CD4-positive, alpha-beta T cell (primary cell): ENCODE results near the gene ARGLU1. TPM values are rescaled to one million over a fixed set of nuclear protein-coding genes. Genes with fewer than 3 reads are reported as not detected.

Experiments
- ATAC-seq: fragments of 200-7000 bp; cut with Tn5 transposase; one replicate; pipeline ENCODE4 v1.10.0; 2022; ENCODE audit warnings: mild to moderate bottlenecking; ENCODE audit not compliant: poor library complexity
- CTCF ChIA-PET: fragments of 350-600 bp; sonication (Branson Sonifier 250); formaldehyde crosslinking; loops from one replicate; lab custom pipeline; 2021; ENCODE audit warnings: antibody characterized with exemption, inconsistent platforms; lab: Charles Lee
- POLR2A ChIA-PET: fragments of 350-600 bp; sonication (Branson Sonifier 250); formaldehyde crosslinking; loops from one replicate; lab custom pipeline; 2021; ENCODE audit warnings: antibody characterized with exemption, inconsistent platforms; lab: Charles Lee
- DNase-seq, 14 experiments: peaks; one replicate each; pipeline ENCODE4 v3.0.0-alpha.2; 2013 to 2020; ENCODE audit warnings: mixed read lengths in 2 of 14
- H3K27ac ChIP-seq, 2 donors: one replicate each; pipeline versions ENCODE4 v1.5.1 to v1.7.0; 2013; ENCODE audit warnings: low read length in 2 of 2, low read depth in 1 of 2, mild to moderate bottlenecking in 1 of 2
- H3K27me3 ChIP-seq, 2 experiments: 1 replicate in 1 of 2; 2 replicates in 1 of 2; pipeline versions ENCODE4 v1.6.1 to v1.7.0; 2013; ENCODE audit warnings: low read length in 2 of 2, control low read depth in 1 of 2, mild to moderate bottlenecking in 1 of 2, moderate library complexity in 1 of 2; ENCODE audit not compliant: insufficient read depth in 2 of 2, control insufficient read depth in 1 of 2
- H3K36me3 ChIP-seq: one replicate; pipeline ENCODE4 v1.6.1; 2013; ENCODE audit warnings: low read length, control low read depth; ENCODE audit not compliant: insufficient read depth
- H3K4me1 ChIP-seq: one replicate; pipeline ENCODE4 v1.6.1; 2013; ENCODE audit warnings: low read length, control low read depth; ENCODE audit not compliant: insufficient read depth
- H3K4me3 ChIP-seq: one replicate; pipeline ENCODE4 v1.5.1; 2013; ENCODE audit warnings: mild to moderate bottlenecking, low read length, moderate library complexity
- H3K9me3 ChIP-seq, 2 experiments: 1 replicate in 1 of 2; 2 replicates in 1 of 2; pipeline versions ENCODE4 v1.6.1 to v1.7.0; 2013; ENCODE audit warnings: low read length in 2 of 2, mild to moderate bottlenecking in 2 of 2, control low read depth in 1 of 2, moderate library complexity in 1 of 2; ENCODE audit not compliant: control insufficient read depth in 1 of 2, insufficient read depth in 1 of 2
- H3K27ac Mint-ChIP-seq: one replicate; pipeline ENCODE4 v1.8.0; 2020; ENCODE audit warnings: mixed read lengths
- H3K27me3 Mint-ChIP-seq: one replicate; pipeline ENCODE4 v1.8.0; 2021; ENCODE audit warnings: mixed read lengths
- H3K36me3 Mint-ChIP-seq: one replicate; pipeline ENCODE4 v1.8.0; 2021; ENCODE audit warnings: low read depth, mixed read lengths
- H3K4me1 Mint-ChIP-seq: one replicate; pipeline ENCODE4 v1.8.0; 2021; ENCODE audit warnings: low read depth, mixed read lengths
- H3K4me3 Mint-ChIP-seq: one replicate; pipeline ENCODE4 v1.8.0; 2020; ENCODE audit warnings: mild to moderate bottlenecking, mixed read lengths
- H3K9me3 Mint-ChIP-seq: one replicate; pipeline ENCODE4 v1.8.0; 2020; ENCODE audit warnings: mixed read lengths
- intact Hi-C, 2 experiments: fragments of 100-400 bp; cut with DNase I in 1 of 2; cut with micrococcal nuclease in 1 of 2; formaldehyde crosslinking; loops; one replicate each; pipeline versions ENCODE4 v1.15.1 to v1.9.0; 2023 to 2025; cut with DNase I, micrococcal nuclease
- total RNA-seq, 174 experiments: library from RNA in 2 of 174; stranded (reverse) in 2 of 174; gene quantifications; one replicate each; pipeline ENCODE4 v1.2.3 and lab custom pipeline; 2021 to 2026
- TF ChIP-seq, protein P1 (sequence below): fragments of 200-600 bp; IDR thresholded peaks from one replicate; pipeline ENCODE4 v1.8.0; 2022; ENCODE audit warnings: antibody characterized with exemption, mild to moderate bottlenecking

ARGLU1 gene
- total RNA-seq, 2 experiments from 2014 or later, result 146 to 152 TPM

DNA sequence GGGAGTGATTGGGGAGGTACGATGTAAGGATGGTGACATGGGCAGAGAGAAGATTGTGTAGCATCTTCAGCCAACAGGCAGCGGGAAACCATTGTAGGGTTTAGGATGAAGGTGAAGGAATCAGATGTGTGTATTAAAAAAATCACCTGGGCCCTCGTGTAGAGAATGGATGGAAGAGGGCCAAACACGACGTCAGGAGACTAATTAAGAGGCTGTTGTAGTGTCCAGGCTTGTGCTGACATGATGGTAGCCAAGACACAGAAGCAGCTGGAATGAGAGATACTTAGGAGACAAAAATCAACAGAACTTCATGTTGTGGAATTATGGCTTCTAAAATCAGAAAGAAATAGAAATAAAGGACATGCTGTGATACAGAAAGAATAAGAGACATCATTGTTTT, 41.2 kb upstream of the ARGLU1 start:
- ATAC-seq (no peak), DNase-seq (no peak)
- no peaks in the 10 kb centered on the region for H3K36me3 ChIP-seq
- intact Hi-C loops, result no loop called here
- ChIA-PET CTCF (no interaction called here), POLR2A (no interaction called here)
- H3K4me3 ChIP-seq, result no peak overlapping the region
- H3K4me1 ChIP-seq, result no peaks in the 10 kb centered on the region
- TF ChIP-seq, protein P1, sequence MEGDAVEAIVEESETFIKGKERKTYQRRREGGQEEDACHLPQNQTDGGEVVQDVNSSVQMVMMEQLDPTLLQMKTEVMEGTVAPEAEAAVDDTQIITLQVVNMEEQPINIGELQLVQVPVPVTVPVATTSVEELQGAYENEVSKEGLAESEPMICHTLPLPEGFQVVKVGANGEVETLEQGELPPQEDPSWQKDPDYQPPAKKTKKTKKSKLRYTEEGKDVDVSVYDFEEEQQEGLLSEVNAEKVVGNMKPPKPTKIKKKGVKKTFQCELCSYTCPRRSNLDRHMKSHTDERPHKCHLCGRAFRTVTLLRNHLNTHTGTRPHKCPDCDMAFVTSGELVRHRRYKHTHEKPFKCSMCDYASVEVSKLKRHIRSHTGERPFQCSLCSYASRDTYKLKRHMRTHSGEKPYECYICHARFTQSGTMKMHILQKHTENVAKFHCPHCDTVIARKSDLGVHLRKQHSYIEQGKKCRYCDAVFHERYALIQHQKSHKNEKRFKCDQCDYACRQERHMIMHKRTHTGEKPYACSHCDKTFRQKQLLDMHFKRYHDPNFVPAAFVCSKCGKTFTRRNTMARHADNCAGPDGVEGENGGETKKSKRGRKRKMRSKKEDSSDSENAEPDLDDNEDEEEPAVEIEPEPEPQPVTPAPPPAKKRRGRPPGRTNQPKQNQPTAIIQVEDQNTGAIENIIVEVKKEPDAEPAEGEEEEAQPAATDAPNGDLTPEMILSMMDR, result no peak
- H3K4me1 Mint-ChIP-seq, result no peaks in the 10 kb centered on the region
- H3K27ac ChIP-seq, result no peak overlapping the region
- H3K27me3 Mint-ChIP-seq, result peaks cover 34% of the 10 kb centered on the region
- peaks cover 0 to 6% of the 10 kb centered on the region in 2 experiments for H3K27me3 ChIP-seq
- no peaks in the 10 kb centered on the region for H3K36me3 Mint-ChIP-seq
- H3K9me3 ChIP-seq, result no peaks in the 10 kb centered on the region
- H3K9me3 Mint-ChIP-seq, result no peaks in the 10 kb centered on the region
- H3K4me3 Mint-ChIP-seq, result no peak overlapping the region
- no peak overlapping the region for H3K27ac Mint-ChIP-seq

DNA sequence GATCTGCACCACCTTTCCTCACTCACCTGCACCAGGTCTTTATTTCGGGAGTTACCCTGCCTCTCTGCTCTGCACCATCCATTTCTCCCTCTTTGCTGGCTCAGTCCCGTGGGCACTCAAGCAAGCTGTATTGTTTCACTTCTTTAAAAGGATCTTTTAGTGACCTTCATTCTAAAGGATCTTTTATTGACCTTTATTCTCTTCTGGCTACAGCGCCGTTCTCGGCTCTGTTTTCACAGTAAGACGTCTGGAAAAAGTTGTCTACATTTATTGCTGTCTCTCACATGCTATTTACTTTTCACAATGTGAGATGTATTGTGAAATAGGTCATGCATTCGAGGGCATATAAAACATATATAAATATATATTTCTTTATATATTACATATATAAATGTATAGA, 35.6 kb upstream of the ARGLU1 start:
- no peak overlapping the region for H3K27ac Mint-ChIP-seq
- H3K27ac ChIP-seq, result no peak overlapping the region
- TF ChIP-seq, protein P1, result no peak
- H3K36me3 Mint-ChIP-seq, result no peaks in the 10 kb centered on the region
- no peak overlapping the region for H3K4me3 ChIP-seq
- intact Hi-C loops, result loop anchor here in 1 of 2 experiments (5.0 kb wide), 1 partner anchor 181 kb away; no protein-coding TSS in a partner anchor
- H3K36me3 ChIP-seq, result no peaks in the 10 kb centered on the region
- H3K4me1 ChIP-seq, result no peaks in the 10 kb centered on the region
- H3K27me3 ChIP-seq, result peaks cover 0 to 4% of the 10 kb centered on the region in 2 experiments
- H3K9me3 ChIP-seq, result no peaks in the 10 kb centered on the region
- ChIA-PET POLR2A (no interaction called here), CTCF (no interaction called here)
- ATAC-seq (no peak), DNase-seq (no peak)
- peaks cover 18% of the 10 kb centered on the region for H3K4me1 Mint-ChIP-seq
- H3K9me3 Mint-ChIP-seq, result no peaks in the 10 kb centered on the region
- H3K4me3 Mint-ChIP-seq, result no peak overlapping the region
- H3K27me3 Mint-ChIP-seq, result peaks cover 28% of the 10 kb centered on the region

DNA sequence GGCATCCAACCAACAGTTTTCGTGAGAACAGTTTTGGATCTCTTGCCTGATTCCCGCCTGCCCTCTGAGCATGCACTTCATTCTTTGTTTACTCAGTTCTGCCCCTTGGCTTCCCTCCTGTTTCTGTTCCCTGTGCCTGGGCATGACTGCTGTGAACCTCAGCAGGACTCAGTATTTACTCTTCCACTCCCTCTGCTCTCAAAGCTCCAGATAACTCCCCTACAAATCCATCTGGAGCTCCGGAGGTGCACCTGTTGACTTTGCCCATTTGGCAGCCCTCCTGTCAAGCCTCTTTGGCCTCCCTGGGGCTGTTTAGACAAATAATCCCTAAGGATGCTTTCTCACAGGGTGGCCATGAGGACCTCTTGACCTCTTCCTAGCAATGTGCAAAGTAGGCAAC, 34.2 kb upstream of the ARGLU1 start:
- TF ChIP-seq, protein P1, result no peak
- no peaks in the 10 kb centered on the region for H3K9me3 ChIP-seq
- intact Hi-C loops, result loop anchor here in 1 of 2 experiments (5.0 kb wide), 1 partner anchor 180 kb away; no protein-coding TSS in a partner anchor
- no peak overlapping the region for H3K4me3 ChIP-seq
- POLR2A ChIA-PET, result no interaction called here
- DNase-seq (no peak), ATAC-seq (no peak)
- H3K27me3 Mint-ChIP-seq, result peaks cover 23% of the 10 kb centered on the region
- no peak overlapping the region for H3K27ac Mint-ChIP-seq
- H3K27me3 ChIP-seq, result no peaks in the 10 kb centered on the region
- H3K36me3 ChIP-seq, result no peaks in the 10 kb centered on the region
- H3K9me3 Mint-ChIP-seq, result no peaks in the 10 kb centered on the region
- H3K36me3 Mint-ChIP-seq, result no peaks in the 10 kb centered on the region
- peaks cover 18% of the 10 kb centered on the region for H3K4me1 Mint-ChIP-seq
- H3K4me3 Mint-ChIP-seq, result no peak overlapping the region
- CTCF ChIA-PET, result no interaction called here
- no peak overlapping the region for H3K27ac ChIP-seq
- no peaks in the 10 kb centered on the region for H3K4me1 ChIP-seq
